ENCODE measurements around the gene SNCAIP. TPM values are rescaled to one million over a fixed set of nuclear protein-coding genes. Genes with fewer than 3 reads are reported as not detected.

The SNCAIP gene
- total RNA-seq, 4 donors from 2014 or later = 4.9 to 7.7 (median 6.8) TPM

- TF ChIP-seq CTCF (IDR thresholded peaks at IDR 0.05; ENCODE audit: low read depth) = no peak
Measured at GRCh38 chr5:122420091-122420490, 108.1 kb downstream of the SNCAIP start.

- TF ChIP-seq CTCF (IDR thresholded peaks at IDR 0.05; ENCODE audit: low read depth) = no peak
Measured at GRCh38 chr5:122420537-122421236, 108.7 kb downstream of the SNCAIP start.

- no peak for TF ChIP-seq CTCF (IDR thresholded peaks at IDR 0.05; ENCODE audit: low read depth)
Measured at GRCh38 chr5:122421374-122422079, 109.5 kb downstream of the SNCAIP start.

GRCh38 chr5:122423221-122423620 is 111.2 kb downstream of the SNCAIP start:
- TF ChIP-seq CTCF (IDR thresholded peaks at IDR 0.05; ENCODE audit: low read depth) = no peak

GRCh38 chr5:122424132-122424531 is 112.1 kb downstream of the SNCAIP start:
- no peak for TF ChIP-seq CTCF (IDR thresholded peaks at IDR 0.05; ENCODE audit: low read depth)

GRCh38 chr5:122426301-122426700 is 114.3 kb downstream of the SNCAIP start:
- no peak for TF ChIP-seq CTCF (IDR thresholded peaks at IDR 0.05; ENCODE audit: low read depth)

GRCh38 chr5:122427621-122428020 is 115.6 kb downstream of the SNCAIP start:
- no peak for TF ChIP-seq CTCF (IDR thresholded peaks at IDR 0.05; ENCODE audit: low read depth)

Data from subcutaneous adipose tissue (tissue), 4 donors.